ENCODE results near the gene SOS1.

DNA sequence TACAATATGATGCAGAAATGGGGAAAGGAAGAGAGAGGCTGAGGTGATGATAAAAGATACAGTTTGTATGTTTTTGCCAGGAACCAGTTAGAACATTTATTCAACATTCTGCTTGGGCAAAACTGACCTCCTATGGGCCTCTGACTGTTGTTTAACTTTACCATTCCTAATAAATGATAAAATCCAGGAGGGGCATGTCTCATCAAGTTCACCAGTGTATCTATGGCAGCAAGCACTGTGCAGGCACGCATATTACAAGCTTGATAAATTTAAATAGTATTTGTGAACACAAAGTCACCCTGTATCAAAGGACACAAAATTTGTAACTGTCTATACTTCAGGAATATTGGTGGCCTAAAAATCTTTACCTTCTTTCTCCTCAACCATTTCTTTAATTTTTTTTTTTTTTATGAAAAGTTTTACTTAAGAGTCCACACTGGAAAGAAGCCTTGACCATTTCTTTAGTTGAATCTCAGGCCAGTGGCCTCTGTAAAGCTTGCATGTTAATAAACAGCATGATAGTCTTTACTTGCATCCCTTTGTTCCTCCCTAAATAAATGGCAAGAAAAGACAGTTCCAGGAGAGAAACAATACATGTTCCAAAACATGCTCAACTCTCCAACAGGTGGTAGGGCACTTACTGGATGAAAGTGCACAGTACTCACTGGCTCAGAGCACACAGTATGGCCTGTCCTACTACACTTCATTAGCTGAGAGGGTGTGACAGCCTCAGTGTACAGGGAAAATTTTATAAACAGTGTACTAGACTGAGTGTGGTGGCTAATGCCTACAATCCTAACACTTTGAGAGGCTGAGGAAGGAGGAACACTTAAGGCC is 52.3 kb downstream of the SOS1 start:
- TF ChIP-seq, protein P1, sequence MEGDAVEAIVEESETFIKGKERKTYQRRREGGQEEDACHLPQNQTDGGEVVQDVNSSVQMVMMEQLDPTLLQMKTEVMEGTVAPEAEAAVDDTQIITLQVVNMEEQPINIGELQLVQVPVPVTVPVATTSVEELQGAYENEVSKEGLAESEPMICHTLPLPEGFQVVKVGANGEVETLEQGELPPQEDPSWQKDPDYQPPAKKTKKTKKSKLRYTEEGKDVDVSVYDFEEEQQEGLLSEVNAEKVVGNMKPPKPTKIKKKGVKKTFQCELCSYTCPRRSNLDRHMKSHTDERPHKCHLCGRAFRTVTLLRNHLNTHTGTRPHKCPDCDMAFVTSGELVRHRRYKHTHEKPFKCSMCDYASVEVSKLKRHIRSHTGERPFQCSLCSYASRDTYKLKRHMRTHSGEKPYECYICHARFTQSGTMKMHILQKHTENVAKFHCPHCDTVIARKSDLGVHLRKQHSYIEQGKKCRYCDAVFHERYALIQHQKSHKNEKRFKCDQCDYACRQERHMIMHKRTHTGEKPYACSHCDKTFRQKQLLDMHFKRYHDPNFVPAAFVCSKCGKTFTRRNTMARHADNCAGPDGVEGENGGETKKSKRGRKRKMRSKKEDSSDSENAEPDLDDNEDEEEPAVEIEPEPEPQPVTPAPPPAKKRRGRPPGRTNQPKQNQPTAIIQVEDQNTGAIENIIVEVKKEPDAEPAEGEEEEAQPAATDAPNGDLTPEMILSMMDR (IDR thresholded peaks at IDR 0.05; ENCODE audit: insufficient read depth, low read length), result no peak
- no peak for TF ChIP-seq POLR2AphosphoS5 (IDR thresholded peaks at IDR 0.05; ENCODE audit: low read depth)
- no peak for TF ChIP-seq SPI1 (IDR thresholded peaks at IDR 0.05; ENCODE audit: borderline replicate concordance, low read depth)
- TF ChIP-seq, protein P2, sequence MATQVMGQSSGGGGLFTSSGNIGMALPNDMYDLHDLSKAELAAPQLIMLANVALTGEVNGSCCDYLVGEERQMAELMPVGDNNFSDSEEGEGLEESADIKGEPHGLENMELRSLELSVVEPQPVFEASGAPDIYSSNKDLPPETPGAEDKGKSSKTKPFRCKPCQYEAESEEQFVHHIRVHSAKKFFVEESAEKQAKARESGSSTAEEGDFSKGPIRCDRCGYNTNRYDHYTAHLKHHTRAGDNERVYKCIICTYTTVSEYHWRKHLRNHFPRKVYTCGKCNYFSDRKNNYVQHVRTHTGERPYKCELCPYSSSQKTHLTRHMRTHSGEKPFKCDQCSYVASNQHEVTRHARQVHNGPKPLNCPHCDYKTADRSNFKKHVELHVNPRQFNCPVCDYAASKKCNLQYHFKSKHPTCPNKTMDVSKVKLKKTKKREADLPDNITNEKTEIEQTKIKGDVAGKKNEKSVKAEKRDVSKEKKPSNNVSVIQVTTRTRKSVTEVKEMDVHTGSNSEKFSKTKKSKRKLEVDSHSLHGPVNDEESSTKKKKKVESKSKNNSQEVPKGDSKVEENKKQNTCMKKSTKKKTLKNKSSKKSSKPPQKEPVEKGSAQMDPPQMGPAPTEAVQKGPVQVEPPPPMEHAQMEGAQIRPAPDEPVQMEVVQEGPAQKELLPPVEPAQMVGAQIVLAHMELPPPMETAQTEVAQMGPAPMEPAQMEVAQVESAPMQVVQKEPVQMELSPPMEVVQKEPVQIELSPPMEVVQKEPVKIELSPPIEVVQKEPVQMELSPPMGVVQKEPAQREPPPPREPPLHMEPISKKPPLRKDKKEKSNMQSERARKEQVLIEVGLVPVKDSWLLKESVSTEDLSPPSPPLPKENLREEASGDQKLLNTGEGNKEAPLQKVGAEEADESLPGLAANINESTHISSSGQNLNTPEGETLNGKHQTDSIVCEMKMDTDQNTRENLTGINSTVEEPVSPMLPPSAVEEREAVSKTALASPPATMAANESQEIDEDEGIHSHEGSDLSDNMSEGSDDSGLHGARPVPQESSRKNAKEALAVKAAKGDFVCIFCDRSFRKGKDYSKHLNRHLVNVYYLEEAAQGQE (IDR thresholded peaks at IDR 0.05; ENCODE audit: insufficient replicate concordance, low read depth), result no peak
- TF ChIP-seq GABPA (IDR thresholded peaks at IDR 0.05; ENCODE audit: low read depth), result no peak
